Stimulated activated CD4-positive, alpha-beta T cell treated with anti-CD3 and anti-CD28 coated beads, Interleukin-2, amount 100 ng/mL, for 48 hours (primary cell): ENCODE data around the gene TGFBR3.

Experiments
- DNase-seq, 2 donors: peaks; one replicate each; pipeline ENCODE4 v3.0.0-alpha.2; 2020

The TGFBR3 gene

GRCh38 chr1:91729621-91730358 is 156.2 kb downstream of the TGFBR3 start:
- no peak for DNase-seq

DNA sequence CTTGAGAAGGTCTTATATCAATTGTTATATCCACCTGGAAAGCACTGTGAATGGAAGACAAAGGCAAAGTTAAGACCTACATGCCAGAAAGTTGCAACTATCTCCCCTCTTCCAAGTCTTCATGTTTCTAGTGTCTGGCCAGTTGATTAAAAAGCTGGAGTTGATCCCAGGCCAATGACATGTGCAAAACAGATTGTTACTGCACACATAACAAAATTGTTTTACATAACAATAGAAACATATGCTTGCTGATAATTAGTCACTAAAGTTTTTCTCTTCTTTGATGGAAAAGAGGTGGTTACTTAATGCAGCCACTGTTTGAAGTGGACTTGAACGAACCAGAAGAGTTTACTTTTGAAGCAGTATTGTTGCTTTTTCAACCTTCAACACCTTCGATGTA is 158.2 kb downstream of the TGFBR3 start:
- no peak for DNase-seq

DNA sequence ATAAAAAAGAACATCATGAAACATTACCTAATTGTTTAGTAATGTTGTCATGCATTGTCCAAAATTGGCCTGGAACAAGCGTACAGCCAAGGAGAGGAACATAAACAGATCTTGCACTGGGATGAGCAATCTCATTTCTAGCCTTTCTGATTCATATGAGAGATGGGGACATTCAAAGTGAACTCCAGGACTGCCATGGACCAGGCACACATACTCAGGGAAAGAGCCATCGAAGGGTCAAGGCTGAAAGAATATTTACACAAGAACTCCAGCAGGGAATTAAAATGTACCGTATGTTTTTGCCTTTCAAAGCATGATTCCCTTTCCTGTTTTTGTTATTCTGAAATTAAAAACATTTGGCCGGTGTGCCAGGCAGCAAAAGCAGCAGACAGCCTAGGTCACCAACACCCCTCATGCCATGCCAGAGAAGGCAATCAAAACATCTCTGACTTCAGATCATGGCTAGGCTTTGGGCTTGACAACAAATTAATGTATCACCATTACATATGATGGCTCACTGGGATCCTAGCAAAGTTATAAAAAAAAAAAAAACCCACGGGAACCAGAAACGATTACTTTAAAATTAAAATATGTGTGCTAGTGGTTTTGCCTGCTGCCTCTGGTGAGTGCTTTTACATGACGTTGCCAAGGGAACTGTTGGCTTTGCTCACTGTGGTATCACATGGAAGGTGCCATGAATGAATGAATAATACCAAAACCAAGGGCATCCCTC is 159.8 kb downstream of the TGFBR3 start:
- no peak for DNase-seq

- no peak for DNase-seq
These were observed 160.3 kb downstream of the TGFBR3 start for GRCh38 chr1:91725618-91725988.

DNA sequence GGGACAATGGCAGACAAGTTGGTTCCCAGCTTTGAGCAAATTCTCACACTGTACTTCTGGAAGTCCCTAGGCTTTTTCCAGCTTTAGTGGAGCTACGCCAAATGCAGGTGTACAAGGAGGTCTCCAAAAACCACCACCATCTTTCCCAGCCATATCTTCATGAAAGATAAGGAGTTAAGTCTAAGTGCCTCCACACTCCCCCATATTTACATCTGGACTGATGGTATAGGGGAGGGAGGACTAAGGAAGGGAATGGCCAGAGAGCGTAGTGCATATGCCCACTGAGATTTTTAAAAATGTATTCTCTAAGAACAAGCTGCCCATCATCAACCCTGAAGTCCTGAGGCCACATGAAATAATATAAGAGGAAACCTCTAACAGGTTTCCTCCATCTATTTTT is 161.3 kb downstream of the TGFBR3 start:
- no peak for DNase-seq

GRCh38 chr1:91724231-91724630 is 161.7 kb downstream of the TGFBR3 start:
- DNase-seq = no peak

- no peak for DNase-seq
These were observed 165.9 kb downstream of the TGFBR3 start for GRCh38 chr1:91720044-91720443.

DNA sequence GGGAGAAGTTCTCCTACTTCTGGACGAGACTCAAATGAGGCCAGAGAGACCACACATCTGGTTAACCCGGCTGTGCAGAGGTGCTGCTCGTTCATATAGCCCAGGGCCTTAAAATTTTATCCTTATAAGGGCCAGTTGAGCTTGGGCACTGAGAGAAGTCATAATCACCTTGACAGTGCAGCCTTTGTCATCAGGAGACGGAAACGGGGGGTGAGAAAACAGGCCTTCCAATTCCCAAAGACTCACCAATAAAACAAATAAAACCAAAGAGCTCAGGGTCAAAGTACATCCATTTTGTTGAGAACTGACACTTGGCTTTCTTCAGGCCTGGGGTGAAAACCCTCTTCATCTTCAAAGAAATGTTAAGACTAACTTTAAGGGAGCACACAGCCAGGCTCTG is 167.1 kb downstream of the TGFBR3 start:
- DNase-seq = no peak

DNA sequence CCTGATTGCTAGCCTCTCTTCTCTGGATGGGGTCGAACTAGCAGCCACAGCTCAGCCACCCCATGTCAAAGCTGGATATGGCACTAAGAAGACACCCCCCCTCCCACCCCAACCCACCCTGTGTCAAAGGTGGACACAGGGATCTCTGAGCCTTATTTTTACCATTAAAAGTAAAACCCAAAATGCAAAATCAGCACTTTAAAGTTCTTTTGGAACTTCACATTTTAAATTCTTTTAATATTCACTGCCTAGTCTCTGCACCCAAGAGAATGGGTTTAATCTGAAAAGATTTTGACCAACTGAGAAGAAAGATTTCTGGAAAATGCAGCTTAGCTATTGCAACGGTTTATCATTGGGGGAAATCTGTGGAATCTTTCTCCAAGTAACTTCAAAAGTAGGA is 167.6 kb downstream of the TGFBR3 start:
- DNase-seq = no peak

GRCh38 chr1:91717839-91718238 is 168.1 kb downstream of the TGFBR3 start:
- DNase-seq = no peak

DNA sequence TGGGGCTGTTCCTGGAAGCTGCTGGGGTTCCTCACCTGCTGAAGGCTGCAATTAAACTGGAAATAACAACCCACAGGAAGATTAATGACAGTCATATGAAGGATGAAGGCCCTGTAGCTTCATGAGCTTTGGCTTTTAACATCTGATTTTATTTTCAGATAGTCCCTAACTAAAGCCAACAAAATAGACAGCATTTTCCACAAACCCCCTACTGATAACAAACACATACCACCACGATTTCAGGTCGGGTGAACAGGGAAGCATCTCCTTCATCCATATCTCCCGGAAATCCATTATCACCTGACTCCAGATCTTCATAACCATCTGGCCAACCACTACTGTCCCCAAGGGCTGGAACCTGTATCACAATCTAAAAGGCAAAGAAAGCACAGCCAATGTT is 169.6 kb downstream of the TGFBR3 start:
- no peak for DNase-seq

DNA sequence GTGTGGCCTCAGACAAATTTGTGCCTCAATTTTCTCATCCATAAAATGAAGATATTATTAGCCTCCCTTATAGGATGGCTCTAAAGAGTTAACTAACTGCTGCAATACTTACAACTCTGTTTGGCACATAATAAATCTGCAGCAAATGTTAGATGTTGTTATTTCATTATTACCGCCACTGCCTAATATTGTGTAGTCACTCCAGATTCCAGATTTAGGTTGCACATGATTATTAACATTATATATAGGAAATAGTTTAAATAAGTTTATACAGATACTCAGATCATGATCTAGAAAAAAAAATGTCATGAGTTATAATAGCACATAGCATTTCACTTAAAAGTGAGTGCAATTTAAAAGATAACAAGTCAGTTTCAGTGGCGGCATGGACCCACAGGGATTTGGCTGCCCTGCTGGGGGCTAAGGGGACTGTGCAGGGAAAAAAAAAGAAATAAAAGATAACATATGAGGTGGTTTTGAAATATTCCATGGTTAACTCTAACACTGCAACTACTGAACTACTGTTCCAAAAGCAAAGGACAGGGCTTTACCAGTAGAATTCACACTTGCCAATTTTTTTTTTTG is 170.4 kb downstream of the TGFBR3 start:
- DNase-seq = no peak

DNA sequence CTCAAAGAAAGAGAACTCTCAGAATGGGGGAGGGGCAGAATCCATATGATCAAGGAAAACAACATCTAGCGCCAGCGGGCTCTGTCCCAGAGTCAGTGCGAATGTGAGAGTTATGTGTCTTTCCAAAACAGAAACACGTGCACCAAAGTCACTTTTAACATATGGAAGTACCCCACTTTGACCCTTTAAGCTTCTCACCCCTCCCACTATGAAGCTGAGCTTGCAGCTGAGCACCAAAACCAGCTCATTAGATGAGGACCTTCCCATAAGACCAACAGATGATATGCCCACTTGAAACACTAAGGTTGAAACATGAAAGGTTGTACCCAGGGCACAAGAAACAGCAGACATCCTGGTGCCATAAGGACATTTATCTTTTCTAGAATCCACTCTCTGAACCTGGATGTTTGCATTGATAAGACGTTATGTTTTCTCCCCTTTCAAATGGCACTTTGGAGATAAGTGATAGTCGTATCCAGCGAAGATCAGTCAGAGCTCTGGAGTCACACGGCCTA is 171.0 kb downstream of the TGFBR3 start:
- no peak for DNase-seq

DNA sequence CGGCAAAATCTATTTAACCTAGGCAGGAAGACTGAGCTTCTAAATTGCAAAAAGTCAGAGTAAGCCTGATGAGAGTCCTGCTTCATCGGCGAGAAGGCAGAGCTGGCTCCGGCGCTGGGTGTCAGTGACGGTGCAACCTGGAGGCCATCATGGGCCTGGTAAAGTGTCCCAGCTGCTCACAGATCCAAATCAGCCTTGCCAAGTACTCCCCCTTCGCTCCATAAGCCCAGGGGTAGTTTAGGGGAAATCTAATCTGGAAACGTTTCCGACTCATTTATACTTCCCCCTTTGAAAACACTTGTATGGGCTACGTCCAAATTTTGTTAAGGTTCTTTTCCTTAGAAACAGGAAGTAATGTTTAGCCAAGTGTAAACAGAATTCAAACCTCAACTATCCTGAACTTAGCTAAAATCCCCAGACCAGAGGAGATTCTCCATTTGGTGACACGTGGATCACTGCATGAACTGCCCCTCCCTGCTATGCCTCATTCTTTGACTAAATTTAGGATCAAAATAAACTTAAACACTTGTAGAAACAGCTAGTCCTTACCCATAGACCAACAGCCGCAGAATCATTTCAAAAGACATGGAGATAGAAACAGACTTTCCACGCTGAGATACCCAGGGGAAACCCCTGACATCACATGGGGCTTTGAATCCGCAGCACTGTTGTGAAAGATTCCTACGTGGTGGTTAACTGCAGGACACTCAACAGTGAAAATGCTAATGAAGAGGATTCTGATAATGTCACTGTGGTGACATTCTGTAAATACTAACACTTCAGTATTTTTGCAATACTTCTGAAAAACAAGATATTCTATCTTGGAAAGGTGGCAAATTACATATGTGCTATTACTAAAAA is 172.7 kb downstream of the TGFBR3 start:
- DNase-seq = peak; percentile 32 to 34

GRCh38 chr1:91712393-91712792 is 173.6 kb downstream of the TGFBR3 start:
- no peak for DNase-seq

DNA sequence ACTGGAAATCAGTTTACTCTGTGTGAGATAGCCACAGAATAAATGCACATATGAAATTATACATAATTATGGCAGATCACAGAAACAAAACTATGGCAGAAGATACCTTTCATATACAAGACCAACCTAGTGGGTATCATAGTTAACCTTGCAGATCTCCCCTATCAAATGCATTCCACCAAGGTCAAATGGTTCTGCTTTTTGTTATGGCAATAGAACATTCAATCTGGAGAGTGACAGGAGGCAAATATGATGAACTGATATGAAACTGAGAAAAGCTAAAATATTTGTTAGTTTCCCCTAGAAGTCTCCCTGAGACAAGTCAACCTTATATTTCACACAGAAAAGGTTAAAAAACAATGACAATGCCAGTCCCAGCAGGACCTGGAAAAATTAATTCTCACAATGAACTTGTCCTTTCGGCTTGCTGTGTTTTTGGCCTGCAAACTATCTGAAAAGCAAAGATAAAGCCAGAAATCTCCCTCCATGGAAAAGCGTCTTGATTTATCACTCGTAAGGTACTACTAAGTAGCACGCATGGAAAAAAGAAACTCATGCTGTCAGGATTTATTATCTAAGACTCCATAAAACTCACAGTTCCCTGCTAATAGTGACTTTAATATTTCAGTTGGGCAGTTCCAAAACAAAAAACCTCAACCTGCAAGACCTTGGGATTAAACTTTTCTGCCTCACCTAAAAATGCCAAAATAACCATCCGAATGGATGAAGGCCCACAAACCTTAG is 174.3 kb downstream of the TGFBR3 start:
- no peak for DNase-seq

DNA sequence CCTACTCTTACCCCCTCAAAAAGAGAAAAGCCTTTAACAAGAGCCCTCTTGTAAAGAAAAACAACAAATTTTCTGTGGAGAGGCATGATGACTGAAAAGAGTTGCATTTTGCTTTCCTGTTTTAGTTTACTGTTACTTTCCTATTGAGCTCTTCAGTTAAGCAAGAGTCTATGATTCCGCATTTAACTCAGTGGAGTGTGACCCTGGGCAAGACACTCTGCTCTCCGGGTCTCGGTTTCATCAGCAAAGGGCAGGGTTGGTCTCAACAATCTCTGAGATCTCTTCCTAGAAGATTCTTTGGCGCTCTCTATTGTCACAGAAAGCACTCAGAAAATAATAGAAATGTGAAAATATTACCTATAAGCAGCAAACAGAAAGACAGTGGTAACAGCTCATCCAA is 175.7 kb downstream of the TGFBR3 start:
- no peak for DNase-seq

DNA sequence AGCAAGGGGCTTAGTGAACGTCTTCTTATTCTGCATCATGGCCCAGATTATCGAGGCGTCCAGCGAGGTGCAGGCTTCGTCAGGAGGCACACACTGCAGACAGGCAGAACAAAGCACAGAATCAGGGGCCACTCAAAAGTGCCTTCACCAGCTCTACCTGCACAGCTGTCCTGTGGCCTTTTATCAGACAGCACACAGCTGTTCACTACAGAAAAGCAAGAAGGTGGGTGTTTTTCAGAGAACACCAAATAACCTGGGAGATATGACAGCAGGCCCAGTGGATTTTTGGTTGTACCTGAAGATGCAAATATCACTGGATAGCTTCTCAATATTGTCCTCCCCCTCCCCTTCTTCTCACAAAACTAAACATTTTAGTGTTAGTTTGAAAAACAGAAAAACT is 177.3 kb downstream of the TGFBR3 start:
- DNase-seq = no peak

DNA sequence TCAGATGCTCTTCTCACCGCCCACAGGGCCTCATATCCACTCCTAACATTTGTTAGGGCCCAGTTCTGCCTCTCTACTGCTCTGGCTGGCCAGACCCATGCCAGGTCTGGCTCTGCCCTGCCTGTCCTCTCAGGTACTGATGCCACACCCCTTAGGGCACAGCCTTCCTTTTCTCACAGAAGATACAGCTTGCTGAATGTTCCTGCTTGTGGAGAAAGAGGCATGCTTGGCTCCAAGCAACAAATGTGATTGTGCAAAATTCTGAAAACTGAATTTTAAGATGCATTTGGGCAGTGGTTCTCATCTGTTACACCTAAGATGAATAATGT is 178.1 kb downstream of the TGFBR3 start:
- no peak for DNase-seq

DNA sequence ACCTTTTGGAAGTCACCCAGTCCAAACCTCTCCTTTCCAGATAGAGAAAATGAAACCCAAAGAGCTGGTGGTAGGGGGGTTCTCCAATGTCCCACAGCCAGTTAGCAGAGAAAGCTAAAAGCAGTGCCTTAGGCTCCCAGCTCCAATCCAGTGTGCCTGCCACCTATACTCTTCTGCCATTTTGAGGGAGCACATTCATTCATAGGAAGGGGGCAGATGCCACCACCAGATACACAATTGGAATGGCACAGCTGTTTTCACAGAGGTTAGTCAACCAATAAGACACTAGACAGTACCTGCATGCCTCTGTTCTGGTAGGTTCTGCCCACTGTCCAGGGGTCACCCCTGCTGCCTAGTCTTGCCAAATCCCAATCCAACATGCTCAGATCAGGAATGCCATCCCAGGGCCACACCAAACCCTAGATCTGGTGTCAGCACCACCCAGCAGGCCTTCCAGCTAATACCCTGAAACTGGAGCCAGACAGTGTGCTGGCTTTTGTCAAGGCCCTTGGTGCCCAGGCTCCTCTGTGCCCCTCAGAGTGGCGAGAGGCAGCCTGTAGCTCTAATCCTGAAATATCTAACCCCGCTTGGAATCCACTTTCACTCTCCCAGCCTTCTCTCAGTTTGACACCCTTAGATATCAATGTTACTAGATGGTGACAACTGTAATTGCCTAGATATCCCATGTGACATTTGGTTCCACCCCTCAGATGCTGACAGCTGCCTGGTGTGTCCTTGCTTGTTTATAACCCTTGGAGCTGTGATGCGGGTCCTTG is 178.6 kb downstream of the TGFBR3 start:
- DNase-seq = no peak

GRCh38 chr1:91706140-91706957 is 179.6 kb downstream of the TGFBR3 start:
- DNase-seq = no peak
